HEK293 (cell line): Measurements from ENCODE around the gene TXN2.

Source experiments
- CTCF ChIA-PET: fragments of 350-600 bp; formaldehyde crosslinking; extraction: SDS; loops from one replicate; lab custom pipeline; 2021; ENCODE audit warnings: antibody characterized with exemption; lab: Yijun Ruan, JAX
- POLR2A ChIA-PET: fragments of 300-600 bp; formaldehyde crosslinking; extraction: SDS; loops from one replicate; lab custom pipeline; 2020; ENCODE audit warnings: antibody characterized with exemption, inconsistent platforms; lab: Yijun Ruan, JAX
- H3K27ac ChIP-seq: fragments of 200-500 bp; sonication (Bioruptor generic); 2 replicates; pipeline ENCODE4 v1.5.1; 2014; ENCODE audit warnings: low read depth, low read length, control low read depth, inconsistent platforms; ENCODE audit errors: extremely low read depth
- H3K36me3 ChIP-seq, 2 experiments: fragments of 200-500 bp in 1 of 2; sonication (Bioruptor generic) in 1 of 2; 1 replicate in 1 of 2; 2 replicates in 1 of 2; pipeline ENCODE4 v1.5.1; 2014 to 2017; ENCODE audit warnings: inconsistent platforms in 2 of 2, low read length in 2 of 2; ENCODE audit not compliant: control insufficient read depth in 2 of 2, insufficient read depth in 1 of 2
- H3K4me1 ChIP-seq: fragments of 200-500 bp; sonication (Bioruptor generic); 2 replicates; pipeline ENCODE4 v1.5.1; 2014; ENCODE audit warnings: mild to moderate bottlenecking, low read length, inconsistent platforms; ENCODE audit not compliant: control insufficient read depth, insufficient read depth
- H3K4me3 ChIP-seq: 2 replicates; pipeline ENCODE4 v1.5.1; 2011; ENCODE audit warnings: low read depth, mild to moderate bottlenecking, control low read depth, low read length, moderate library complexity
- H3K9me3 ChIP-seq: fragments of 200-500 bp; sonication (Bioruptor generic); 2 replicates; pipeline ENCODE4 v1.5.1; 2014; ENCODE audit warnings: low read depth, low read length, inconsistent platforms; ENCODE audit not compliant: control insufficient read depth, insufficient read depth
- BCL11A ChIP-seq: fragments of 450-650 bp; formaldehyde crosslinking; IDR thresholded peaks from 2 replicates; pipeline ENCODE4 v1.5.1; 2016; ENCODE audit warnings: low read depth, missing biosample characterization, missing genetic modification characterization
- GFI1B ChIP-seq: fragments of 450-650 bp; formaldehyde crosslinking; IDR thresholded peaks from 2 replicates; pipeline ENCODE4 v1.5.1; 2016; ENCODE audit warnings: missing biosample characterization, missing genetic modification characterization
- GLIS2 ChIP-seq: fragments of 450-650 bp; formaldehyde crosslinking; IDR thresholded peaks from 2 replicates; pipeline ENCODE4 v1.5.1; 2016; ENCODE audit warnings: missing biosample characterization, missing genetic modification characterization
- HOXA7 ChIP-seq: sonication (generic); formaldehyde crosslinking; IDR thresholded peaks from 2 replicates; pipeline ENCODE4 v1.8.1; 2022; ENCODE audit warnings: missing genetic modification reagents, borderline replicate concordance
- IKZF3 ChIP-seq: fragments of 450-650 bp; IDR thresholded peaks from 2 replicates; pipeline ENCODE4 v1.5.0; 2018; ENCODE audit warnings: missing biosample characterization, mild to moderate bottlenecking, missing genetic modification characterization, moderate library complexity
- INSM2 ChIP-seq: fragments of 450-650 bp; formaldehyde crosslinking; IDR thresholded peaks from 2 replicates; pipeline ENCODE4 v1.5.1; 2016; ENCODE audit warnings: missing biosample characterization, missing genetic modification characterization
- KLF10 ChIP-seq: fragments of 450-650 bp; IDR thresholded peaks from 2 replicates; pipeline ENCODE4 v1.5.1; 2018; ENCODE audit warnings: missing biosample characterization, mild to moderate bottlenecking, missing genetic modification characterization
- KLF16 ChIP-seq: fragments of 450-650 bp; formaldehyde crosslinking; IDR thresholded peaks from 2 replicates; pipeline ENCODE4 v1.5.1; 2017; ENCODE audit warnings: missing biosample characterization, missing genetic modification characterization
- PATZ1 ChIP-seq: fragments of 450-650 bp; formaldehyde crosslinking; IDR thresholded peaks from 2 replicates; pipeline ENCODE4 v1.5.1; 2016; ENCODE audit warnings: missing biosample characterization, missing genetic modification characterization
- SP3 ChIP-seq: fragments of 450-650 bp; formaldehyde crosslinking; IDR thresholded peaks from 2 replicates; pipeline ENCODE4 v1.5.1; 2016; ENCODE audit warnings: missing biosample characterization, missing genetic modification characterization
- SP7 ChIP-seq: fragments of 450-650 bp; formaldehyde crosslinking; IDR thresholded peaks from 2 replicates; pipeline ENCODE4 v1.5.1; 2016; ENCODE audit warnings: missing biosample characterization, missing genetic modification characterization
- YY1 ChIP-seq: fragments of 450-650 bp; formaldehyde crosslinking; IDR thresholded peaks from 2 replicates; pipeline ENCODE4 v1.5.1; 2018; ENCODE audit warnings: missing biosample characterization, missing genetic modification characterization
- ZBTB10 ChIP-seq: fragments of 450-650 bp; formaldehyde crosslinking; IDR thresholded peaks from 2 replicates; pipeline ENCODE4 v1.5.1; 2016; ENCODE audit warnings: missing biosample characterization, missing genetic modification characterization
- ZBTB17 ChIP-seq: fragments of 450-650 bp; formaldehyde crosslinking; IDR thresholded peaks from 2 replicates; pipeline ENCODE4 v1.5.1; 2016; ENCODE audit warnings: missing biosample characterization, missing genetic modification characterization
- ZFP3 ChIP-seq: fragments of 450-650 bp; formaldehyde crosslinking; IDR thresholded peaks from 2 replicates; pipeline ENCODE4 v1.5.1; 2016; ENCODE audit warnings: low read depth, missing biosample characterization, missing genetic modification characterization
- ZNF223 ChIP-seq: fragments of 450-650 bp; formaldehyde crosslinking; IDR thresholded peaks from 2 replicates; pipeline ENCODE4 v1.5.1; 2016; ENCODE audit warnings: missing biosample characterization, missing genetic modification characterization
- ZNF362 ChIP-seq: fragments of 450-650 bp; formaldehyde crosslinking; IDR thresholded peaks from 2 replicates; pipeline ENCODE4 v1.5.1; 2016; ENCODE audit warnings: missing biosample characterization, missing genetic modification characterization
- ZNF366 ChIP-seq: fragments of 450-650 bp; formaldehyde crosslinking; conservative IDR thresholded peaks from 2 replicates; pipeline ENCODE4 v1.5.1; 2016; ENCODE audit warnings: missing biosample characterization, missing genetic modification characterization
- ZNF600 ChIP-seq: fragments of 450-650 bp; formaldehyde crosslinking; IDR thresholded peaks from 2 replicates; pipeline ENCODE4 v1.5.1; 2016; ENCODE audit warnings: missing biosample characterization, missing genetic modification characterization
- TF ChIP-seq, protein P1 (sequence below): fragments of 450-650 bp; formaldehyde crosslinking; conservative IDR thresholded peaks from 2 replicates; pipeline ENCODE4 v1.5.1; 2016; ENCODE audit warnings: low read depth, missing biosample characterization, missing genetic modification characterization
- TF ChIP-seq, protein P2 (sequence below): fragments of 450-650 bp; formaldehyde crosslinking; optimal IDR thresholded peaks from 2 replicates; pipeline ENCODE3; 2016; ENCODE audit warnings: missing biosample characterization, mild to moderate bottlenecking, missing genetic modification characterization
- TF ChIP-seq, protein P3 (sequence below): fragments of 450-650 bp; formaldehyde crosslinking; IDR thresholded peaks from 2 replicates; pipeline ENCODE4 v1.5.1; 2016; ENCODE audit warnings: missing biosample characterization, missing genetic modification characterization

TXN2 gene

GRCh38 chr22:36481393-36482168 is at the start of gene TXN2:
Gene TXN2, minus strand, starts transcription at chr22:36481640. Its CDS starts 803 bp downstream, at chr22:36480837.
- H3K9me3 ChIP-seq, result no peaks in the 10 kb centered on the region
- ChIA-PET CTCF (interaction anchor here (1.0 to 1.1 kb wide), 2 partner anchors 96 to 181 kb away, joined by 4 to 5 read pairs; no protein-coding TSS in a partner anchor), POLR2A (interaction anchor here (0.5 to 2.2 kb wide), 28 partner anchors 10 to 1095 kb away, joined by 3 to 28 read pairs (median 5); partner anchors contain the start of genes APOL2, FOXRED2, IFT27 and MYH9)
- H3K4me1 ChIP-seq, result no peaks in the 10 kb centered on the region; the same call in 1 of the 2 replicates
- H3K4me3 ChIP-seq, result peak within 1 kb of the TSS; percentile 49
- H3K36me3 ChIP-seq, result peaks cover 22 to 42% of the 10 kb centered on the region in 2 experiments
- peak within 1 kb of the TSS; percentile 95 for H3K27ac ChIP-seq
- TF ChIP-seq IKZF3 (peak; percentile 84), SP7 (tag by site-specific recombination) (peak; percentile 80), ZBTB17 (tag by site-specific recombination) (peak; percentile 97), ZNF600 (tag by site-specific recombination) (0 out of 2 replicates have a peak, but pooled peaks have one; percentile 24), ZFP3 (tag by site-specific recombination) (peak; percentile 93), ZNF223 (tag by site-specific recombination) (0 out of 2 replicates have a peak, but pooled peaks have one; percentile 55), SP3 (tag by site-specific recombination) (peak; percentile 78), INSM2 (tag by site-specific recombination) (peak; percentile 79; the same call in 1 of the 2 replicates), BCL11A (tag by site-specific recombination) (peak; percentile 46; the same call in 1 of the 2 replicates), GLIS2 (tag by site-specific recombination) (peak; percentile 90), HOXA7 (CRISPR knock-in tag) (no peak), ZNF366 (peak; percentile 55), PATZ1 (tag by site-specific recombination) (peak; percentile 93), ZNF362 (peak; percentile 100), GFI1B (no peak), KLF16 (tag by site-specific recombination) (peak; percentile 36; the same call in 1 of the 2 replicates), ZBTB10 (tag by site-specific recombination) (peak; percentile 74), KLF10 (peak; percentile 73), YY1 (tag by site-specific recombination) (peak; percentile 73; the same call in 1 of the 2 replicates)
- TF ChIP-seq, protein P1, sequence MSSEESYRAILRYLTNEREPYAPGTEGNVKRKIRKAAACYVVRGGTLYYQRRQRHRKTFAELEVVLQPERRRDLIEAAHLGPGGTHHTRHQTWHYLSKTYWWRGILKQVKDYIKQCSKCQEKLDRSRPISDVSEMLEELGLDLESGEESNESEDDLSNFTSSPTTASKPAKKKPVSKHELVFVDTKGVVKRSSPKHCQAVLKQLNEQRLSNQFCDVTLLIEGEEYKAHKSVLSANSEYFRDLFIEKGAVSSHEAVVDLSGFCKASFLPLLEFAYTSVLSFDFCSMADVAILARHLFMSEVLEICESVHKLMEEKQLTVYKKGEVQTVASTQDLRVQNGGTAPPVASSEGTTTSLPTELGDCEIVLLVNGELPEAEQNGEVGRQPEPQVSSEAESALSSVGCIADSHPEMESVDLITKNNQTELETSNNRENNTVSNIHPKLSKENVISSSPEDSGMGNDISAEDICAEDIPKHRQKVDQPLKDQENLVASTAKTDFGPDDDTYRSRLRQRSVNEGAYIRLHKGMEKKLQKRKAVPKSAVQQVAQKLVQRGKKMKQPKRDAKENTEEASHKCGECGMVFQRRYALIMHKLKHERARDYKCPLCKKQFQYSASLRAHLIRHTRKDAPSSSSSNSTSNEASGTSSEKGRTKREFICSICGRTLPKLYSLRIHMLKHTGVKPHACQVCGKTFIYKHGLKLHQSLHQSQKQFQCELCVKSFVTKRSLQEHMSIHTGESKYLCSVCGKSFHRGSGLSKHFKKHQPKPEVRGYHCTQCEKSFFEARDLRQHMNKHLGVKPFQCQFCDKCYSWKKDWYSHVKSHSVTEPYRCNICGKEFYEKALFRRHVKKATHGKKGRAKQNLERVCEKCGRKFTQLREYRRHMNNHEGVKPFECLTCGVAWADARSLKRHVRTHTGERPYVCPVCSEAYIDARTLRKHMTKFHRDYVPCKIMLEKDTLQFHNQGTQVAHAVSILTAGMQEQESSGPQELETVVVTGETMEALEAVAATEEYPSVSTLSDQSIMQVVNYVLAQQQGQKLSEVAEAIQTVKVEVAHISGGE (tag by site-specific recombination), result no peak; the same call in none of the 2 replicates
- TF ChIP-seq, protein P2, sequence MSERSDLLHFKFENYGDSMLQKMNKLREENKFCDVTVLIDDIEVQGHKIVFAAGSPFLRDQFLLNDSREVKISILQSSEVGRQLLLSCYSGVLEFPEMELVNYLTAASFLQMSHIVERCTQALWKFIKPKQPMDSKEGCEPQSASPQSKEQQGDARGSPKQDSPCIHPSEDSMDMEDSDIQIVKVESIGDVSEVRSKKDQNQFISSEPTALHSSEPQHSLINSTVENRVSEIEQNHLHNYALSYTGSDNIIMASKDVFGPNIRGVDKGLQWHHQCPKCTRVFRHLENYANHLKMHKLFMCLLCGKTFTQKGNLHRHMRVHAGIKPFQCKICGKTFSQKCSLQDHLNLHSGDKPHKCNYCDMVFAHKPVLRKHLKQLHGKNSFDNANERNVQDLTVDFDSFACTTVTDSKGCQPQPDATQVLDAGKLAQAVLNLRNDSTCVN (tag by site-specific recombination), result peak; percentile 80
- TF ChIP-seq, protein P3, sequence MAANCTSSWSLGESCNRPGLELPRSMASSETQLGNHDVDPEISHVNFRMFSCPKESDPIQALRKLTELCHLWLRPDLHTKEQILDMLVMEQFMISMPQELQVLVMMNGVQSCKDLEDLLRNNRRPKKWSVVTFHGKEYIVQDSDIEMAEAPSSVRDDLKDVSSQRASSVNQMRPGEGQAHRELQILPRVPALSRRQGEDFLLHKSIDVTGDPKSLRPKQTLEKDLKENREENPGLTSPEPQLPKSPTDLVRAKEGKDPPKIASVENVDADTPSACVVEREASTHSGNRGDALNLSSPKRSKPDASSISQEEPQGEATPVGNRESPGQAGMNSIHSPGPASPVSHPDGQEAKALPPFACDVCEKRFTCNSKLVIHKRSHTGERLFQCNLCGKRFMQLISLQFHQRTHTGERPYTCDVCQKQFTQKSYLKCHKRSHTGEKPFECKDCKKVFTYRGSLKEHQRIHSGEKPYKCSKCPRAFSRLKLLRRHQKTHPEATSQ (tag by site-specific recombination), result 0 out of 2 replicates have a peak, but pooled peaks have one; percentile 82
